Upper lobe of left lung (tissue), 6 donors: ENCODE results near the gene BRS3. TPM values are rescaled to one million over a fixed set of nuclear protein-coding genes. Genes with fewer than 3 reads are reported as not detected.
A peak's percentile ranks its signal among the peaks of the same experiment; 100 is the strongest.

ENCODE experiments used
- ATAC-seq, 2 donors: fragments of 200-7000 bp; cut with Tn5 transposase; one replicate each; pipeline ENCODE4 v1.9.1; 2022; ENCODE audit warnings: mild to moderate bottlenecking in 2 of 2, moderate library complexity in 2 of 2; ENCODE audit not compliant: low FRiP score in 2 of 2
- DNase-seq, 2 donors: peaks; one replicate each; pipeline ENCODE4 v3.0.0-alpha.2; 2019 to 2020
- H3K27ac ChIP-seq, 4 donors: fragments of 200-600 bp; sonication (generic); one replicate each; pipeline ENCODE4 v1.5.1; 2016 to 2019
- H3K27me3 ChIP-seq, 4 donors: fragments of 200-600 bp; sonication (generic); one replicate each; pipeline ENCODE4 v1.5.1; 2017 to 2019
- H3K36me3 ChIP-seq, 4 donors: fragments of 200-600 bp; sonication (generic); one replicate each; pipeline ENCODE4 v1.5.1; 2016 to 2019
- H3K4me1 ChIP-seq, 4 donors: fragments of 200-600 bp; sonication (generic); one replicate each; pipeline ENCODE4 v1.5.1; 2018 to 2019
- H3K4me3 ChIP-seq, 4 donors: fragments of 200-600 bp; sonication (generic); one replicate each; pipeline ENCODE4 v1.5.1; 2017 to 2019; ENCODE audit warnings: mild to moderate bottlenecking in 2 of 4, moderate library complexity in 1 of 4
- H3K9me3 ChIP-seq, 4 donors: fragments of 200-600 bp; sonication (generic); one replicate each; pipeline ENCODE4 v1.5.1; 2018 to 2019
- EP300 ChIP-seq, 4 donors: sonication (generic); formaldehyde crosslinking; IDR thresholded peaks; one replicate each; pipeline ENCODE4 v1.5.1; 2017; ENCODE audit warnings: antibody characterized with exemption in 4 of 4, control low read depth in 2 of 4
- POLR2A ChIP-seq, 4 donors: fragments of 450-650 bp; IDR thresholded peaks; one replicate each; pipeline ENCODE4 v1.5.1; 2016 to 2017; ENCODE audit warnings: antibody characterized with exemption in 4 of 4, mild to moderate bottlenecking in 2 of 4
- POLR2AphosphoS5 ChIP-seq, 2 donors: sonication (generic); formaldehyde crosslinking; IDR thresholded peaks; one replicate each; pipeline ENCODE4 v1.5.1; 2017; ENCODE audit warnings: antibody characterized with exemption in 2 of 2
- WGBS, 2 donors: methylation state at CpG; one replicate each; pipeline ENCODE4 v1.1.5; 2017 to 2018; 5-methylcytosine and 5-hydroxymethylcytosine counted together
- total RNA-seq, 6 donors: library from RNA; depleted of rRNA in 4 of 6; stranded (reverse); fragments of >200 nt in 4 of 6; gene quantifications; one replicate each; pipeline versions ENCODE4 v1.1.0 to v1.2.1, GENCODE V29; 2016 to 2021
- TF ChIP-seq, protein P1 (sequence below), 6 experiments: fragments of 450-650 bp in 4 of 6; fragments of 200-600 bp in 2 of 6; sonication (generic) in 2 of 6; IDR thresholded peaks; one replicate each; pipeline ENCODE4 v1.5.1; 2016 to 2019; ENCODE audit warnings: antibody characterized with exemption in 6 of 6
- donor health status: DM: no; HTN: no; CAD: no; lungs with moderate emphysema.
- donor health status: DM: no; HTN: yes; CAD: no; lungs with severe emphysema.

Gene BRS3
- total RNA-seq, 6 donors from 2014 or later, result not detected

DNA sequence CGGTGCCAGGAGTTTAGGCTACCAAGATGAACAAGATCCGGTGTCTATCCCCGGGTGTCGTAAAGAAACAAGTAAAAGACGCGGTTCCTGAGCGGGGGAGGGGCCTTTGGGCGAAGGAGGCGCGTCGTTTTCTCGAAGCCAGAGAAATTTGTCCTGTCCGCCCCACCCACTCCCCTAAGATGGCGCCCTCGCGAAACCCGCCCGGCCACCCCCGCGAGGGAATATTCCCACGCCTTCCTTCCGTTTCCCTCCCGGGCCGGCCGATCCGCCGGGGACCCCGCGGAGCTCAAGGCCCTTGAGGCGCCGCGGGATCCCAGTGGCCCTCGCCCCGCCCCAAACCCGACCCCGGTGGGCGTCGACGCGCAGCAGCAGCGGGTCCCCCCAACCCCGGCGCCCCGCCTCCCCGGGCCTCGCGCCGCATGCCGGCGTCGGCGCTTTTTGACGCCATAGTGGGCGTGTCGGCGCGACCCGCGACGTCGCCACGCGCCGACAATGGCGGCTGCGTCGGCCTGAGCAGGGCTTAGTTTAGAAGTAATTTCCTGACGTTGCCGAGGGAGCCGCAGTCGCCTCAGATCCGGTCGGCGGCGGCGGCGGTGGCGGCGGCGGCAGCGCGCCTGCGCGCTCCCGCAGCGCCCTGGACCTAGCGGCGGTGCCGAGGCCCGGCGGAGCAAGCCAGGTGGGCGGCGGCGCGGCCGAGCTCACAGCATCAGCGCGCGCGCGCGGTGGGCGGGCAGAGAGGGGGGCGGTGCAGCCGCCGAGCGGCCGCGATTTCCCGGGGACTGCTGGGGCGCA is 9.2 kb downstream of the BRS3 start:
- Histone ChIP-seq H3K27me3 (no peaks in the 10 kb centered on the region), H3K4me3 (peak overlapping the region; percentile 38 to 80 (median 62)), H3K4me1 (peaks cover 0 to 18% (median 2%) of the 10 kb centered on the region in 4 donors), H3K36me3 (peaks cover 0 to 9% (median 0%) of the 10 kb centered on the region in 4 donors), H3K27ac (peak overlapping the region; percentile 90 to 95 (median 94)), H3K9me3 (no peaks in the 10 kb centered on the region)
- 0 to 53% methylated on average over 1 to 53 of the region's 111 CpGs for WGBS, 2 donors
- TF ChIP-seq POLR2AphosphoS5 (IDR thresholded peaks at IDR 0.05), result no peak
- TF ChIP-seq POLR2A (IDR thresholded peaks at IDR 0.05), result peak in 1 of 4 donors; percentile 46
- TF ChIP-seq EP300 (IDR thresholded peaks at IDR 0.05), result no peak
- TF ChIP-seq, protein P1, sequence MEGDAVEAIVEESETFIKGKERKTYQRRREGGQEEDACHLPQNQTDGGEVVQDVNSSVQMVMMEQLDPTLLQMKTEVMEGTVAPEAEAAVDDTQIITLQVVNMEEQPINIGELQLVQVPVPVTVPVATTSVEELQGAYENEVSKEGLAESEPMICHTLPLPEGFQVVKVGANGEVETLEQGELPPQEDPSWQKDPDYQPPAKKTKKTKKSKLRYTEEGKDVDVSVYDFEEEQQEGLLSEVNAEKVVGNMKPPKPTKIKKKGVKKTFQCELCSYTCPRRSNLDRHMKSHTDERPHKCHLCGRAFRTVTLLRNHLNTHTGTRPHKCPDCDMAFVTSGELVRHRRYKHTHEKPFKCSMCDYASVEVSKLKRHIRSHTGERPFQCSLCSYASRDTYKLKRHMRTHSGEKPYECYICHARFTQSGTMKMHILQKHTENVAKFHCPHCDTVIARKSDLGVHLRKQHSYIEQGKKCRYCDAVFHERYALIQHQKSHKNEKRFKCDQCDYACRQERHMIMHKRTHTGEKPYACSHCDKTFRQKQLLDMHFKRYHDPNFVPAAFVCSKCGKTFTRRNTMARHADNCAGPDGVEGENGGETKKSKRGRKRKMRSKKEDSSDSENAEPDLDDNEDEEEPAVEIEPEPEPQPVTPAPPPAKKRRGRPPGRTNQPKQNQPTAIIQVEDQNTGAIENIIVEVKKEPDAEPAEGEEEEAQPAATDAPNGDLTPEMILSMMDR (IDR thresholded peaks at IDR 0.05), result peak in 2 of 6 experiments; percentile 8 to 22
- ATAC-seq, result peak; percentile 88 to 96
- DNase-seq, result peak; percentile 84 to 96

DNA sequence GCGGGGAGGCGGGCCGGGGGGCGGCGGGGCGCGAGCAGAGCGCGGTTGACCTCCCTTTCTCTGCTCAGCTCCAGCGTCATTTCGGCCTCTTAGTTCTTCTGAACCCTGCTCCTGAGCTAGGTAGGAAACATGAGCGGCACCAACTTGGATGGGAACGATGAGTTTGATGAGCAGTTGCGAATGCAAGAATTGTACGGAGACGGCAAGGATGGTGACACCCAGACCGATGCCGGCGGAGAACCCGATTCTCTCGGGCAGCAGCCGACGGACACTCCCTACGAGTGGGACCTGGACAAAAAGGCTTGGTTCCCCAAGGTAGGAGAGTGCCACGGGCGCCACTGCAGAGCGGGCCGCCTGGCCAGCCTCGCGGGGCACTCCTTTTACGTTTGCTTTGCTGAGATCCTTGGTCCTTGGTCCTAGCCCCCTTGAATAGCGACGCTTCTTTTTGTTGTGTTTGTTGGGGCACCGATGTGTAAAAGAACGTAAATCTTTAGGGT is 9.9 kb downstream of the BRS3 start, which contains the start of gene HTATSF1:
Gene HTATSF1, plus strand, starts transcription at position 37 of the 497 bp plus-strand sequence. Its CDS starts 93 bp downstream, at position 130.
- DNase-seq (peak in 1 of 2 donors; percentile 77), ATAC-seq (peak; percentile 7 to 60)
- Histone ChIP-seq H3K36me3 (peaks cover 0 to 12% (median 0%) of the 10 kb centered on the region in 4 donors), H3K27me3 (no peaks in the 10 kb centered on the region), H3K4me3 (peak within 1 kb of the TSS; percentile 47 to 80 (median 62)), H3K9me3 (no peaks in the 10 kb centered on the region), H3K27ac (peak within 1 kb of the TSS; percentile 90 to 95 (median 94)), H3K4me1 (peaks cover 0 to 18% (median 2%) of the 10 kb centered on the region in 4 donors)
- no peak for TF ChIP-seq POLR2AphosphoS5 (IDR thresholded peaks at IDR 0.05)
- WGBS, 2 donors, result 0 to 46% methylated on average over 11 to 35 of the region's 35 CpGs

DNA sequence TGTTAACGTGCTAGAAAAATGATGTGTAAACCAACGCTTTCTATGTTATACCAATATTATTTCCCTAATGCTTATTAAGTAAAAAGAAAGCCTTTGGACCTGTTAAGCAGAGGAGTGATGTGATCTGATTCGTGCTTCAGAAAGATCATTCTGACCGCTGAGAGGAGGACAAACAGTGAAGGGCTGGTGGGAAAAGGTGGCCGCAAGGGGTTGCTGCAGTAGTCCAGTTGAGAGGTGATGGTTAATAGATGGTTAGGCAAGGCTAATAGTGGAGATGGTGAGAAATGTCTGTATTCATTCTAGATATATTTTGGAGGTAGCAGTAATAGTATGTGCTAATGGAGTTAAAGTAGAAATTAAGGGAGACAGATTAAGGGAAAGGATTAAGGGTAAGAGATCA is 31.3 kb downstream of the BRS3 start:
- no peaks in the 10 kb centered on the region for H3K9me3 ChIP-seq
- H3K27me3 ChIP-seq, result no peaks in the 10 kb centered on the region
- TF ChIP-seq POLR2A (IDR thresholded peaks at IDR 0.05) (no peak), POLR2AphosphoS5 (IDR thresholded peaks at IDR 0.05) (no peak), EP300 (IDR thresholded peaks at IDR 0.05) (no peak)
- TF ChIP-seq, protein P1 (IDR thresholded peaks at IDR 0.05), result no peak
- no peak overlapping the region for H3K4me3 ChIP-seq
- no peak for DNase-seq
- no peak overlapping the region for H3K27ac ChIP-seq
- H3K4me1 ChIP-seq, result no peaks in the 10 kb centered on the region
- H3K36me3 ChIP-seq, result no peaks in the 10 kb centered on the region
- no peak for ATAC-seq
- WGBS, 2 donors, result 58 to 71% methylated on average over 5 of the region's 5 CpGs

DNA sequence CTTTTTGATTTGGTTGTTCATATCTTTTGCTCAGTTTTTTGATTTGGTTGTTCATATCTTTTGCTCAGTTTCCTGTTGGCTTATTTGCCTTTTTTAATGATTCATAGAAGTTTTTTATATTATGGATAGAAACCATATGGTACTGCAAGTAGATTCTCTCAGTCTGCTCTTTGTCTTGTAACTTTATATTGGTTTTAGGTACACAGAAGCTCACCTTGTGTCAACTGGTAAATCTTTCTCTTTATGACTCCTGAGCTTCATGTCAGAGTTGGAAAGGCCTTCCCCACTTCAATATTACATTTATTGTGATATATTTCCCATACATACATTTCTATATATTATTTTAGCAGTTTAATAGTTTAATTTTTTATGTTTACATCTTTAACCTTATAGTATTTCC is 36.0 kb downstream of the BRS3 start:
- Histone ChIP-seq H3K27me3 (no peaks in the 10 kb centered on the region), H3K27ac (no peak overlapping the region), H3K9me3 (no peaks in the 10 kb centered on the region), H3K36me3 (no peaks in the 10 kb centered on the region), H3K4me3 (no peak overlapping the region), H3K4me1 (no peaks in the 10 kb centered on the region)
- DNase-seq (no peak), ATAC-seq (no peak)
- TF ChIP-seq, protein P1 (IDR thresholded peaks at IDR 0.05), result no peak
- no peak for TF ChIP-seq POLR2A (IDR thresholded peaks at IDR 0.05)
- TF ChIP-seq POLR2AphosphoS5 (IDR thresholded peaks at IDR 0.05), result no peak
- no peak for TF ChIP-seq EP300 (IDR thresholded peaks at IDR 0.05)

DNA sequence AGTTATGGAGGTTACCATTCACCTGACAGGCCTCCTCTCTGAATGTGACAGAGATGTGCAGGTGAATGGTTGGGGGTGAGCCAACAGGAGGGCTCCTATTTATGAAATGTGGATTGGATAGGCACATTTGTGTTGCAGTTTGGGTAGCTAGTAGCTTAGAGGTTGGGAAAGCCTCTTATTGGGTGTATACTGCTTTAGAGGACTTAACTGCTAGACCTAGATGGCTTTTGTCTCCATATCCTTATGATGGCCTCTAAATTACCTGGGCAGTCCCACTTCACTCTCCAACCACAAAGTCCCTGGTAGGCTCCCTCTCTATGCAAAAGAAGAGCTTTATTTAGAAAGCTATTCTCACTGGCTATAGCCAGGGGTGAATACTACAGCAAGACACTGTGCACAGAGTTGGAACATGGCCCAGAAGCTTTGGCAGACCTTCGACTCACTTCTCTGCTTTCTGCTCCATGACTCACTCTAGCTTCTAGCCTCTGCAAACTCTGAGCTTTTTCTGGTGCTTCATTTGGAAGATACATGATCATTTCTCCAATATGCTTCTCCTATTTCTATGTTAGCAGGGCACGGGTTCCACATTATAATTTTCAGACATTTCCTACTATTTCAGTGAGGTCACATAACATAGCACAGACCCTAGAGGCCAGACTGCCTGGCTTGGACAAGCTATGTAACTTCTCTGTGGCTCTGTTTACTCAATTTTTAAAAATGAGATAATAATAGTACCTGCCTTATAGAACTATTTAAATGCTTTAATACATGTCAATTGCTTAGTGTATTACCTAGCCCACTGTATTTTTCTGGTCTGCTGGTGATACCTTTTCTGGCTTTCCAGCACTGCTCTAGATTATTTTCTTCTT is 38.2 kb downstream of the BRS3 start:
- Histone ChIP-seq H3K27me3 (no peaks in the 10 kb centered on the region), H3K4me3 (no peak overlapping the region), H3K27ac (no peak overlapping the region), H3K36me3 (no peaks in the 10 kb centered on the region), H3K4me1 (no peaks in the 10 kb centered on the region), H3K9me3 (no peaks in the 10 kb centered on the region)
- 42 to 53% methylated on average over 2 of the region's 2 CpGs for WGBS, 2 donors
- TF ChIP-seq POLR2AphosphoS5 (IDR thresholded peaks at IDR 0.05) (no peak), POLR2A (IDR thresholded peaks at IDR 0.05) (no peak)
- peak in 1 of 2 donors; percentile 36 for DNase-seq
- peak; percentile 43 to 79 for ATAC-seq
